H1 (cell line): ENCODE measurements around the gene ASB7. TPM values are rescaled to one million over a fixed set of nuclear protein-coding genes. Genes with fewer than 3 reads are reported as not detected.

ENCODE experiments used
- CTCF ChIA-PET: fragments of 300-600 bp; sonication (Branson Sonifier 250); formaldehyde crosslinking; loops from one replicate; lab custom pipeline; 2021; ENCODE audit not compliant: partially characterized antibody; lab: Charles Lee
- POLR2A ChIA-PET: fragments of 300-600 bp; sonication (Branson Sonifier 250); formaldehyde crosslinking; loops from one replicate; lab custom pipeline; 2021; ENCODE audit warnings: inconsistent platforms; ENCODE audit not compliant: partially characterized antibody; lab: Charles Lee
- DNase-seq, 2 experiments: peaks; one replicate each; pipeline versions ENCODE4 v3.0.0 to v3.0.0-alpha.2; 2010 to 2022; ENCODE audit warnings: low spot score in 2 of 2, low read depth in 1 of 2, mixed read lengths in 1 of 2
- FAIRE-seq: peaks from 2 replicates; lab custom pipeline; 2011; peaks lifted over from hg19 to GRCh38; lab: Jason Lieb, UNC
- H2AFZ ChIP-seq: 2 replicates; pipeline ENCODE4 v1.8.1; 2012; ENCODE audit warnings: low read length, inconsistent platforms
- H2AK5ac ChIP-seq: 2 replicates; pipeline ENCODE4 v1.6.1; 2013; ENCODE audit warnings: low read depth, low read length
- H2BK120ac ChIP-seq: replicated peaks from 2 replicates; pipeline ENCODE3; 2013; ENCODE audit warnings: low read depth, low read length, inconsistent platforms
- H2BK12ac ChIP-seq: 2 replicates; pipeline ENCODE4 v1.6.1; 2013; ENCODE audit warnings: low read depth, low read length
- H2BK15ac ChIP-seq: 2 replicates; pipeline ENCODE4 v1.6.1; 2013; ENCODE audit warnings: low read length
- H2BK20ac ChIP-seq: 2 replicates; pipeline ENCODE4 v1.6.1; 2013; ENCODE audit warnings: low read length
- H2BK5ac ChIP-seq: 2 replicates; pipeline ENCODE4 v1.6.1; 2013; ENCODE audit warnings: low read depth, low read length
- H3K14ac ChIP-seq: 2 replicates; pipeline ENCODE4 v1.6.1; 2013; ENCODE audit warnings: inconsistent platforms; ENCODE audit not compliant: insufficient read length
- H3K18ac ChIP-seq: 2 replicates; pipeline ENCODE4 v1.6.1; 2013; ENCODE audit warnings: low read length; ENCODE audit errors: extremely low read depth
- H3K23ac ChIP-seq: 2 replicates; pipeline ENCODE4 v1.6.1; 2013; ENCODE audit warnings: inconsistent platforms; ENCODE audit not compliant: insufficient read length
- H3K23me2 ChIP-seq: 2 replicates; pipeline ENCODE4 v1.6.1; 2013; ENCODE audit warnings: low read depth, low read length
- H3K27ac ChIP-seq: 2 replicates; pipeline ENCODE4 v1.6.1; 2011; ENCODE audit warnings: low read depth, low read length, inconsistent platforms
- H3K27me3 ChIP-seq, 4 experiments: replicated peaks in 1 of 4; 1 replicate in 1 of 4; 2 replicates in 3 of 4; pipeline versions ENCODE4 v1.6.1 to v1.8.1; 2011 to 2013; ENCODE audit warnings: low read length in 3 of 4, mild to moderate bottlenecking in 3 of 4, inconsistent platforms in 2 of 4, mixed read lengths in 2 of 4, moderate library complexity in 1 of 4; ENCODE audit not compliant: control insufficient read depth in 3 of 4, insufficient read depth in 3 of 4; ENCODE audit errors: extremely low read depth in 1 of 4
- H3K36me3 ChIP-seq, 4 experiments: 2 replicates each; pipeline versions ENCODE4 v1.6.1 to v1.8.1; 2011 to 2013; ENCODE audit warnings: mild to moderate bottlenecking in 4 of 4, low read length in 3 of 4, moderate library complexity in 2 of 4, control low read depth in 1 of 4, inconsistent platforms in 1 of 4; ENCODE audit not compliant: insufficient read depth in 4 of 4, control insufficient read depth in 2 of 4
- H3K4ac ChIP-seq: replicated peaks from 2 replicates; pipeline ENCODE3; 2013; ENCODE audit warnings: low read length, low read depth, mixed read lengths, inconsistent platforms; ENCODE audit not compliant: insufficient read length
- H3K4me1 ChIP-seq, 4 experiments: replicated peaks in 1 of 4; 1 replicate in 1 of 4; 2 replicates in 3 of 4; pipeline versions ENCODE4 v1.6.1 to v1.8.1; 2011 to 2013; ENCODE audit warnings: low read length in 3 of 4, inconsistent platforms in 2 of 4, mixed read lengths in 1 of 4; ENCODE audit not compliant: insufficient read depth in 4 of 4, control insufficient read depth in 3 of 4
- H3K4me2 ChIP-seq, 2 experiments: 2 replicates each; pipeline versions ENCODE4 v1.6.1 to v1.8.1; 2011 to 2013; ENCODE audit warnings: low read depth in 2 of 2, low read length in 2 of 2, control low read depth in 1 of 2, inconsistent platforms in 1 of 2, mild to moderate bottlenecking in 1 of 2; ENCODE audit not compliant: insufficient read depth in 1 of 2
- H3K4me3 ChIP-seq, 4 experiments: fragments of 200-600, 300-600 bp in 1 of 4; sonication (generic), shearing (Covaris generic), sonication (Bioruptor Twin) in 1 of 4; 2 replicates each; pipeline versions ENCODE4 v1.5.1 to v1.8.1; 2011 to 2016; ENCODE audit warnings: low read length in 4 of 4, low read depth in 3 of 4, control low read depth in 2 of 4, inconsistent platforms in 2 of 4, mild to moderate bottlenecking in 2 of 4, mixed read lengths in 1 of 4, moderate library complexity in 1 of 4; ENCODE audit not compliant: insufficient read depth in 2 of 4; ENCODE audit errors: extremely low read depth in 1 of 4
- H3K56ac ChIP-seq: replicated peaks from 2 replicates; pipeline ENCODE3; 2013; ENCODE audit warnings: low read depth, mild to moderate bottlenecking, mixed read lengths, low read length, inconsistent platforms; ENCODE audit not compliant: insufficient read length
- H3K79me1 ChIP-seq: 2 replicates; pipeline ENCODE4 v1.6.1; 2013; ENCODE audit warnings: low read depth, low read length, control low read depth
- H3K79me2 ChIP-seq, 2 experiments: 2 replicates each; pipeline versions ENCODE4 v1.6.1 to v1.8.1; 2012 to 2013; ENCODE audit warnings: low read length in 2 of 2, mild to moderate bottlenecking in 2 of 2, inconsistent platforms in 1 of 2; ENCODE audit not compliant: insufficient read depth in 2 of 2, control insufficient read depth in 1 of 2
- H3K9ac ChIP-seq, 4 experiments: replicated peaks in 1 of 4; 1 replicate in 1 of 4; 2 replicates in 3 of 4; pipeline versions ENCODE4 v1.6.1 to v1.8.1; 2011 to 2013; ENCODE audit warnings: low read depth in 3 of 4, low read length in 3 of 4, control low read depth in 2 of 4, mild to moderate bottlenecking in 2 of 4, moderate library complexity in 2 of 4, inconsistent platforms in 1 of 4; ENCODE audit errors: extremely low read depth in 1 of 4
- H3K9me3 ChIP-seq, 2 experiments: 2 replicates each; pipeline versions ENCODE4 v1.6.1 to v1.8.1; 2012 to 2013; ENCODE audit warnings: mild to moderate bottlenecking in 2 of 2, moderate library complexity in 2 of 2, control low read depth in 1 of 2, inconsistent platforms in 1 of 2, low read depth in 1 of 2, low read length in 1 of 2, mixed read lengths in 1 of 2; ENCODE audit not compliant: insufficient read depth in 2 of 2
- H4K20me1 ChIP-seq, 2 experiments: replicated peaks in 1 of 2; 2 replicates each; pipeline versions ENCODE3 to v1.8.1; 2011 to 2013; ENCODE audit warnings: inconsistent platforms in 2 of 2, low read length in 2 of 2, mild to moderate bottlenecking in 1 of 2; ENCODE audit not compliant: insufficient read depth in 2 of 2, control insufficient read depth in 1 of 2
- H4K5ac ChIP-seq: 2 replicates; pipeline ENCODE4 v1.6.1; 2013; ENCODE audit warnings: low read length, low read depth, mixed read lengths, inconsistent platforms; ENCODE audit not compliant: insufficient read length
- H4K8ac ChIP-seq: 2 replicates; pipeline ENCODE4 v1.8.0; 2013; ENCODE audit warnings: mild to moderate bottlenecking, moderate library complexity, low read length, inconsistent platforms; ENCODE audit not compliant: insufficient read depth; ENCODE audit errors: extremely low read depth
- H4K91ac ChIP-seq: replicated peaks from 2 replicates; pipeline ENCODE3; 2013; ENCODE audit warnings: low read length, mixed read lengths, inconsistent platforms; ENCODE audit not compliant: insufficient read length
- ATF3 ChIP-seq: IDR thresholded peaks from 2 replicates; pipeline ENCODE4 v1.6.1; 2011; ENCODE audit warnings: low read depth, mild to moderate bottlenecking, low read length; ENCODE audit not compliant: insufficient read depth
- CHD1 ChIP-seq: IDR thresholded peaks from 2 replicates; pipeline ENCODE4 v1.6.1; 2012; ENCODE audit warnings: low read depth, low read length, improper control_type of control experiment
- EGR1 ChIP-seq: IDR thresholded peaks from 2 replicates; pipeline ENCODE4 v1.6.1; 2011; ENCODE audit warnings: low read depth, low read length, borderline replicate concordance
- GTF2F1 ChIP-seq: IDR thresholded peaks from 2 replicates; pipeline ENCODE4 v1.6.1; 2012; ENCODE audit warnings: low read depth, low read length, improper control_type of control experiment, borderline replicate concordance
- HDAC6 ChIP-seq: IDR thresholded peaks from one replicate; pipeline ENCODE4 v1.7.1; 2012; ENCODE audit warnings: low read depth, mild to moderate bottlenecking, inconsistent platforms, low read length, moderate library complexity
- JUN ChIP-seq: IDR thresholded peaks from 2 replicates; pipeline ENCODE4 v1.6.1; 2011; ENCODE audit warnings: low read depth, mild to moderate bottlenecking, improper control_type of control experiment, low read length
- JUND ChIP-seq: IDR thresholded peaks from 2 replicates; pipeline ENCODE4 v1.6.1; 2011; ENCODE audit warnings: mild to moderate bottlenecking, improper control_type of control experiment, low read length
- MAFK ChIP-seq: IDR thresholded peaks from 2 replicates; pipeline ENCODE4 v1.6.1; 2012; ENCODE audit warnings: low read depth, mild to moderate bottlenecking, improper control_type of control experiment, low read length
- POLR2A ChIP-seq, 2 experiments: IDR thresholded peaks; 1 replicate in 1 of 2; 2 replicates in 1 of 2; pipeline ENCODE4 v1.6.1; 2011; ENCODE audit warnings: low read depth in 2 of 2, low read length in 2 of 2, mild to moderate bottlenecking in 2 of 2; ENCODE audit errors: control extremely low read depth in 1 of 2
- POLR2AphosphoS5 ChIP-seq: IDR thresholded peaks from 2 replicates; pipeline ENCODE4 v1.6.1; 2011; ENCODE audit warnings: low read depth, low read length
- RBBP5 ChIP-seq: IDR thresholded peaks from 2 replicates; pipeline ENCODE4 v1.7.1; 2012; ENCODE audit warnings: low read depth, mild to moderate bottlenecking, inconsistent platforms, low read length, moderate library complexity, borderline replicate concordance
- RFX5 ChIP-seq: IDR thresholded peaks from 2 replicates; pipeline ENCODE4 v1.6.1; 2011; ENCODE audit warnings: low read depth, low read length, improper control_type of control experiment, borderline replicate concordance
- SIN3A ChIP-seq, 2 experiments: IDR thresholded peaks in 1 of 2; conservative IDR thresholded peaks in 1 of 2; 2 replicates each; pipeline ENCODE4 v1.6.1; 2011 to 2012; ENCODE audit warnings: low read length in 2 of 2, improper control_type of control experiment in 1 of 2, low read depth in 1 of 2, mild to moderate bottlenecking in 1 of 2
- SRF ChIP-seq: IDR thresholded peaks from 2 replicates; pipeline ENCODE4 v1.6.1; 2011; ENCODE audit warnings: mild to moderate bottlenecking, low read depth, low read length, moderate library complexity
- TAF1 ChIP-seq: IDR thresholded peaks from 2 replicates; pipeline ENCODE4 v1.6.1; 2011; ENCODE audit warnings: mild to moderate bottlenecking, low read depth, low read length
- TCF12 ChIP-seq: IDR thresholded peaks from 2 replicates; pipeline ENCODE4 v1.6.1; 2011; ENCODE audit warnings: low read depth, mild to moderate bottlenecking, low read length
- WGBS, 2 experiments: shearing (Covaris generic) in 1 of 2; methylation state at CpG; one replicate each; pipeline versions ENCODE4 v1.1.6 to v1.1.7; 2013 to 2015; ENCODE audit warnings: low lambda C conversion rate in 2 of 2, mixed read lengths in 2 of 2, inconsistent platforms in 1 of 2, low coverage in 1 of 2, missing lambda C conversion rate in 1 of 2; ENCODE audit not compliant: insufficient replicate concordance in 2 of 2, insufficient coverage in 1 of 2, insufficient read length in 1 of 2; ENCODE audit errors: extremely low coverage in 1 of 2, missing lambda C conversion rate in 1 of 2; 5-methylcytosine and 5-hydroxymethylcytosine counted together
- polyA plus RNA-seq, 7 experiments: library from polyadenylated mRNA; depleted of rRNA in 3 of 7; stranded (reverse) in 5 of 7; unstranded in 2 of 7; fragments of >200 nt in 5 of 7; fragments of 200-250 nt in 2 of 7; gene quantifications; 1 replicate in 5 of 7; 2 replicates in 1 of 7; 4 replicates in 1 of 7; pipeline versions ENCODE4 v1.2.1 to v1.2.3, GENCODE V29; 2011 to 2013; ENCODE audit warnings: missing spikeins in 2 of 7, mixed read lengths in 2 of 7
- total RNA-seq: library from RNA; stranded (reverse); fragmentation: NEBNext Ultra II Directional; extraction: Animal tissue kit (Norgen Biotek cat#: 25700); gene quantifications from 2 replicates; pipeline ENCODE4 v1.2.1, GENCODE V29; 2021

Gene ASB7
- total and polyA plus RNA-seq, 2 of the 8 experiments (the other 6 are each of a cell fraction or from before 2014, with no cell fraction given): 5.2 to 12.8 TPM

DNA sequence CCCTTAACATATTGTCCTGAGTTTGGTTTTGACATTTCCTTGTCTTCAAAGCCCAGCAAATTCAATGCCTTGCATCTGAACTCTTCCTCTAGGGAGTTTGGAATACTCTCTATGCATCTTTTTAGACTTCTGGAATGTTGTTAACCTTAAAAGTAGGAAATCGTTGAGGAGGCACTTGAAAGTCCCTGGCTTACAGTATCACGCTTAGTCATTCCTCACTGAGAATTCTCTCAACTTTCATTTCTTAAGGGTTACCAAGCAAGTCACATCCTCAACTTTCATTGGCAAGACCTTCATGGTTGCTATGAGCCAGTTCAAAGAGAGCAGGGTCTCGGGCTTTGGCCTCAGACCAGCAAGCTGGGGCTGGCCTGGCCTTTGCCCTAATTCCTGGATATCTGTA lies 89.9 kb downstream of the ASB7 start:
- no peak overlapping the region for H3K4me2 ChIP-seq
- H2AK5ac ChIP-seq: no peak overlapping the region
- no peak overlapping the region for H2BK20ac ChIP-seq
- H3K27me3 ChIP-seq: no peaks in the 10 kb centered on the region
- no peak overlapping the region for H4K91ac ChIP-seq
- no peak for TF ChIP-seq GTF2F1
- TF ChIP-seq HDAC6: no peak
- no peak for TF ChIP-seq SRF
- no peak for TF ChIP-seq RBBP5
- no peak for TF ChIP-seq RFX5
- no peak for TF ChIP-seq ATF3
- no peak for TF ChIP-seq JUND
- no peak for TF ChIP-seq MAFK
- no peak for TF ChIP-seq POLR2A (IDR thresholded peaks at IDR 0.05; ENCODE audit: control extremely low read depth in 1 of 2, low read depth in 2 of 2, low read length in 2 of 2)
- TF ChIP-seq CHD1: no peak
- TF ChIP-seq POLR2AphosphoS5: no peak
- no peak for TF ChIP-seq TAF1
- TF ChIP-seq JUN: no peak
- no peak for TF ChIP-seq EGR1
- TF ChIP-seq TCF12: no peak
- TF ChIP-seq SIN3A (conservative IDR thresholded peaks at IDR 0.05 in 1 of 2, IDR thresholded peaks at IDR 0.05 in 1 of 2; ENCODE audit: low read depth in 1 of 2, low read length in 2 of 2): no peak
- H4K8ac ChIP-seq: no peak overlapping the region
- H4K20me1 ChIP-seq: no peaks in the 10 kb centered on the region
- H2BK12ac ChIP-seq: no peak overlapping the region
- no peaks in the 10 kb centered on the region for H3K79me2 ChIP-seq
- ChIA-PET CTCF (interaction anchor here (0.7 to 0.8 kb wide), 2 partner anchors 173 to 317 kb away, joined by 3 read pairs; no protein-coding TSS in a partner anchor), POLR2A (no interaction called here)
- no peak overlapping the region for H2AFZ ChIP-seq
- WGBS, 2 experiments: 88% methylated on average over 3 of the region's 3 CpGs; no CpG with 5 or more reads in 1 of the 2 experiments
- H3K14ac ChIP-seq: no peak overlapping the region
- H3K18ac ChIP-seq: no peak overlapping the region
- no peak overlapping the region for H3K4ac ChIP-seq
- no peak overlapping the region for H3K27ac ChIP-seq
- H3K23me2 ChIP-seq: no peaks in the 10 kb centered on the region
- no peak overlapping the region for H3K9ac ChIP-seq
- H3K4me3 ChIP-seq: no peak overlapping the region
- no peak overlapping the region for H2BK5ac ChIP-seq
- no peaks in the 10 kb centered on the region for H3K9me3 ChIP-seq
- no peak overlapping the region for H2BK15ac ChIP-seq
- no peak overlapping the region for H3K56ac ChIP-seq
- no peak overlapping the region for H4K5ac ChIP-seq
- FAIRE-seq (no peak), DNase-seq (no peak)
- H3K79me1 ChIP-seq: no peaks in the 10 kb centered on the region
- H2BK120ac ChIP-seq: no peak overlapping the region
- H3K36me3 ChIP-seq: no peaks in the 10 kb centered on the region
- peaks cover 6 to 10% (median 8%) of the 10 kb centered on the region in 4 experiments for H3K4me1 ChIP-seq
- H3K23ac ChIP-seq: no peak overlapping the region
